Pancreas (tissue), 10 donors: ENCODE measurements around the gene LDLRAD4. TPM values are rescaled to one million over a fixed set of nuclear protein-coding genes. Genes with fewer than 3 reads are reported as not detected.

Experiments used
- ATAC-seq, 4 donors: fragments of 200-7000 bp; cut with Tn5 transposase; one replicate each; pipeline versions ENCODE4 v1.8.0 to v1.9.1; 2020; ENCODE audit warnings: mild to moderate bottlenecking in 4 of 4, moderate library complexity in 4 of 4
- DNase-seq, 6 donors: peaks; one replicate each; pipeline ENCODE4 v3.0.0-alpha.2; 2020
- FAIRE-seq: peaks from 2 replicates; lab custom pipeline; 2012; peaks lifted over from hg19 to GRCh38; lab: Jason Lieb, UNC
- H3K27ac ChIP-seq, 4 donors: fragments of 200-600 bp; sonication (generic); 1 replicate in 3 of 4; 2 replicates in 1 of 4; pipeline versions ENCODE4 v1.5.0 to v1.8.0; 2020
- H3K27me3 ChIP-seq, 4 donors: fragments of 200-600 bp; one replicate each; pipeline ENCODE4 v1.8.0; 2021
- H3K36me3 ChIP-seq, 3 donors: fragments of 200-600 bp; sonication (generic) in 1 of 3; one replicate each; pipeline versions ENCODE4 v1.5.0 to v1.8.0; 2020 to 2021
- H3K4me1 ChIP-seq, 3 donors: fragments of 200-600 bp; one replicate each; pipeline ENCODE4 v1.8.0; 2021
- H3K4me3 ChIP-seq, 4 donors: fragments of 200-600 bp; sonication (generic) in 2 of 4; one replicate each; pipeline versions ENCODE4 v1.5.0 to v1.8.0; 2020 to 2021
- H3K9me3 ChIP-seq, 4 donors: fragments of 200-600 bp; one replicate each; pipeline ENCODE4 v1.8.0; 2021
- WGBS, 2 donors: extraction: QIAGEN DNeasy Blood & Tissue Kit; methylation state at CpG; one replicate each; pipeline ENCODE4 v1.1.7; 2013; 5-methylcytosine and 5-hydroxymethylcytosine counted together
- intact Hi-C, 3 donors: fragments of 100-400 bp; cut with DNase I; formaldehyde crosslinking; loops; one replicate each; pipeline versions ENCODE4 v1.11.1 to v1.14.2; 2022
- polyA plus RNA-seq, 2 donors: library from polyadenylated mRNA; stranded (reverse); fragments of 200-250 nt; gene quantifications; one replicate each; pipeline ENCODE4 v1.2.3, GENCODE V29; 2013
- total RNA-seq, 6 donors: library from RNA; stranded (reverse); fragmentation: NEBNext Ultra II Directional in 4 of 6; extraction: Animal tissue kit (Norgen Biotek cat#: 25700) in 4 of 6; gene quantifications; one replicate each; pipeline versions ENCODE4 v1.2.1 to v1.2.4, GENCODE V29; 2021 to 2023
- TF ChIP-seq, protein P1 (sequence below), 4 donors: fragments of 200-600 bp; sonication (generic) in 3 of 4; IDR thresholded peaks; one replicate each; pipeline versions ENCODE4 v1.5.0 to v1.8.0; 2021; ENCODE audit warnings: antibody characterized with exemption in 4 of 4
- donor health status: healthy with polysubstance abuse.
- donor health status: DM: no; HTN: no; CAD: no; lungs with moderate emphysema.
- donor health status: DM: no; HTN: no; CAD: no.
- donor health status: control.
- donor health status: control.
- donor health status: Bipolar disorder and iron deficiency.
- donor health status: DM: yes; HTN: yes; CAD: no.
- donor health status: DM: no; HTN: no; CAD: no.
- donor health status: DM: no; HTN: no; CAD: no.
- donor health status: DM: yes; HTN: yes; CAD: no.

LDLRAD4 gene
- total and polyA plus RNA-seq, 8 donors: 2.5 to 21.8 (median 5.7) TPM

DNA sequence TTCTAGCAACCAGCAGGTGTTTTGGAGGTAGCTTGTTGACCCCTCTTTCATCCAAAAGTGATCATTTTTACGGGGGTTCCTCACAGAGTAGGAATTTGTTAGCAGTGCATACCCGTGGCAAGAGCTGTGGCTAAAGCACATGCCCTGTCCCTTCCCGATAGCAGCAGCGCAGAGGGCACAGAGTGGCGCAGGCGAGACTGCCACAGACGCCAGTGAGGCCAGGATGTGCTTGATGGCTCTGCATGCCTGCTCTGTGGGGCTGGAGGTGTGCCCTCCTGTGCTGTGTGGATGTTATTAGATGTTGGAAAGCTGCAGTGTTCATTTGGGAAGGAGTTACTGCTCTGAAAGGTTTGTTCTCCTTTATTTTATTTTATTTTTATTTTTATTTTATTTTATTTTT lies 354.2 kb downstream of the LDLRAD4 start:
- Histone ChIP-seq H3K27me3 (no peaks in the 10 kb centered on the region), H3K4me3 (no peak overlapping the region), H3K27ac (no peak overlapping the region), H3K9me3 (no peaks in the 10 kb centered on the region), H3K36me3 (no peaks in the 10 kb centered on the region), H3K4me1 (no peaks in the 10 kb centered on the region)
- intact Hi-C loops: no loop called here
- FAIRE-seq (no peak), DNase-seq (no peak), ATAC-seq (no peak)
- WGBS, 2 donors: 83 to 86% methylated on average over 7 of the region's 7 CpGs
- TF ChIP-seq, protein P1, sequence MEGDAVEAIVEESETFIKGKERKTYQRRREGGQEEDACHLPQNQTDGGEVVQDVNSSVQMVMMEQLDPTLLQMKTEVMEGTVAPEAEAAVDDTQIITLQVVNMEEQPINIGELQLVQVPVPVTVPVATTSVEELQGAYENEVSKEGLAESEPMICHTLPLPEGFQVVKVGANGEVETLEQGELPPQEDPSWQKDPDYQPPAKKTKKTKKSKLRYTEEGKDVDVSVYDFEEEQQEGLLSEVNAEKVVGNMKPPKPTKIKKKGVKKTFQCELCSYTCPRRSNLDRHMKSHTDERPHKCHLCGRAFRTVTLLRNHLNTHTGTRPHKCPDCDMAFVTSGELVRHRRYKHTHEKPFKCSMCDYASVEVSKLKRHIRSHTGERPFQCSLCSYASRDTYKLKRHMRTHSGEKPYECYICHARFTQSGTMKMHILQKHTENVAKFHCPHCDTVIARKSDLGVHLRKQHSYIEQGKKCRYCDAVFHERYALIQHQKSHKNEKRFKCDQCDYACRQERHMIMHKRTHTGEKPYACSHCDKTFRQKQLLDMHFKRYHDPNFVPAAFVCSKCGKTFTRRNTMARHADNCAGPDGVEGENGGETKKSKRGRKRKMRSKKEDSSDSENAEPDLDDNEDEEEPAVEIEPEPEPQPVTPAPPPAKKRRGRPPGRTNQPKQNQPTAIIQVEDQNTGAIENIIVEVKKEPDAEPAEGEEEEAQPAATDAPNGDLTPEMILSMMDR (IDR thresholded peaks at IDR 0.05): no peak

DNA sequence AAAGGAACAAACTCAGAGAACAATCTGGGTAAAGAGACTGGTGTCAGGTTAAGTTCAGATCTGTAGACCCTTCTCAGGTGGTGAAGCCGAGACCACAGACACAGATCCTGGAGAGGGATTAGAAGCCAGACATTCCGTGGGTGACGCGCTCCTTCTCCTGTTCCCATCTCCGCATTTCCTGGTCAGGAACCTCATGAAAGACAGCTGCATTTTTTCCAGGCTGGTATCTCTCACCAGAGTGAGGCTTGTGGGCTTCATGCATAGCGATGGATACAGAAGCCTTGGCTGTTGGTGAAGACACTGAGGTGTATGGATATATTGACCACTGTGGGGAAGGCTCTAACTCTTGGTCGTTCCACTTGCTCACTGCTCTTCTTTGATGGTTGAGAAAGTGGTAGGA lies 355.2 kb downstream of the LDLRAD4 start:
- intact Hi-C loops: no loop called here
- Histone ChIP-seq H3K4me3 (no peak overlapping the region), H3K4me1 (no peaks in the 10 kb centered on the region), H3K27ac (no peak overlapping the region), H3K9me3 (no peaks in the 10 kb centered on the region), H3K27me3 (no peaks in the 10 kb centered on the region), H3K36me3 (no peaks in the 10 kb centered on the region)
- no peak for DNase-seq
- WGBS, 2 donors: 87 to 88% methylated on average over 7 of the region's 7 CpGs
- FAIRE-seq: no peak
- ATAC-seq: no peak
- TF ChIP-seq, protein P1 (IDR thresholded peaks at IDR 0.05): no peak

DNA sequence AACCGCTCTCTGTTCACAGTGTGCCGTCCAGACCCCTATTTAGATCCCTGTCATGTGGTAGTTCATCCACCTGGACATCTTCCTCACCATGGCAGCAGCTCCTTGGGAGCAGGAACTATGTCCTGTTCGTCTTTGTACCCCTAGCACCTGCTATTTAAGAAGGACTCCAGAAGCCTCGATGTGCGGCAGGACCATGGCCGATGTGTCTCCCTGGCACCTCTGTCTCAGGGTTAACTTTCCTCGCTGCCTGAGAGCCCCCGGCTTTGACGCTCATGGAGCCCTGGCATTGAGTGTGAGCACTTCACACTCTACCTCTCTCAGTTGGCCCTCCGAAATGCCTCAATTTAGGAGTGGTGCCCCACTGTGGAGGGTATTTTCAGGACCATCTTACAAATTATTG lies 355.8 kb downstream of the LDLRAD4 start:
- Histone ChIP-seq H3K9me3 (no peaks in the 10 kb centered on the region), H3K4me1 (no peaks in the 10 kb centered on the region), H3K27ac (no peak overlapping the region), H3K4me3 (no peak overlapping the region), H3K27me3 (no peaks in the 10 kb centered on the region), H3K36me3 (no peaks in the 10 kb centered on the region)
- ATAC-seq (no peak), DNase-seq (no peak), FAIRE-seq (no peak)
- intact Hi-C loops: no loop called here
- TF ChIP-seq, protein P1 (IDR thresholded peaks at IDR 0.05): no peak
- WGBS, 2 donors: 91% methylated on average over 10 of the region's 10 CpGs

DNA sequence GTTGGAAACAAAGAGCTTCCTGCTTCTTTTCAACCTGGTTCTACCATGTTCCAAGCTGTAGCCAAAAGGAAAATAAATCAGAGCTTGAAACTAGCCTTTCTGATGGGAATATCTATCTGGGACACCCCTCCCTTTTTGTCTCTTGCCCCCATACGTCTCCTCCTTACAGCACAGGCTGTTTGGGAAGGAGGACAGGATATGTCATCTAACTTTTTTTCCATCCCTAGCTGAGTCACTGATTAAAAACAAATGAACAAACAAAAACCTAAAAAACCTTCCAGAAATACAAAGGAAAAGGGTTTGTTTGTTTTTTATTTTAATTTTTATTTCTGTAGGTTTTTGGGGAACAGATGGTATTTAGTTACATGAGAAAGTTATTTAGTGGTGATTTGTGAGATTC lies 356.2 kb downstream of the LDLRAD4 start:
- Histone ChIP-seq H3K4me3 (no peak overlapping the region), H3K9me3 (no peaks in the 10 kb centered on the region), H3K4me1 (no peaks in the 10 kb centered on the region), H3K27me3 (no peaks in the 10 kb centered on the region), H3K27ac (no peak overlapping the region), H3K36me3 (no peaks in the 10 kb centered on the region)
- ATAC-seq (no peak), FAIRE-seq (no peak), DNase-seq (no peak)
- 72 to 88% methylated on average over 1 of the region's 1 CpG for WGBS, 2 donors
- TF ChIP-seq, protein P1 (IDR thresholded peaks at IDR 0.05): no peak
- intact Hi-C loops: no loop called here

DNA sequence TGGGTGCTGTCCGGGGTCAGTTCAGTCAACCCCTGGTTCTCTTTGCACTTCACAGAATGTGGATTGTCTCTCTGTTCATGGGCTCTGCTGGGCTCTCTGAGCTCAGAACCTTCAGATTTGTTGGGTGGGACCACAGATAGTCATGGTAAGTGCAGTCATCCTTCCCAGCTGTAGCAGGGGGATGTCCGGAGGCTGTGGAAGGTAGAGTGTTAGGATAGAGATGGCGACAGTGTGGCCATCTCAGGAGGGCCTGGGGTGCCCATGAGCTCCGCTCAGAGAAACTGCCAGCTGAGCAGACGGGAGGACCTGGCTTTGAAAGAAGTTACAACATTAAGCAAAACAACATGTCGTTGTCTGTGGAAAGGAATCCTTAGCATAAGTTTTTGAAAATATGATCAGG lies 358.0 kb downstream of the LDLRAD4 start:
- no peak overlapping the region for H3K27ac ChIP-seq
- WGBS, 2 donors: 83 to 85% methylated on average over 6 of the region's 6 CpGs
- no peak for DNase-seq

More for the DNA sequence above, 358.0 kb downstream of the LDLRAD4 start:
- intact Hi-C loops: no loop called here
- Histone ChIP-seq H3K9me3 (no peaks in the 10 kb centered on the region), H3K4me3 (no peak overlapping the region), H3K36me3 (no peaks in the 10 kb centered on the region), H3K27me3 (no peaks in the 10 kb centered on the region), H3K4me1 (no peaks in the 10 kb centered on the region)
- no peak for ATAC-seq
- no peak for FAIRE-seq
- TF ChIP-seq, protein P1 (IDR thresholded peaks at IDR 0.05): no peak
